Measurements from ENCODE around the gene CDH4. TPM values are rescaled to one million over a fixed set of nuclear protein-coding genes. Genes with fewer than 3 reads are reported as not detected.

Gene CDH4
- total RNA-seq, 2 donors from 2014 or later: 0.07 to 0.94 TPM

GRCh38 chr20:61953037-61954021, 701.3 kb downstream of the CDH4 start:
- no peak for TF ChIP-seq CTCF (IDR thresholded peaks at IDR 0.05)
- H3K27ac ChIP-seq: no peak overlapping the region
- H3K36me3 ChIP-seq: no peaks in the 10 kb centered on the region
- H3K4me1 ChIP-seq: no peaks in the 10 kb centered on the region
- no peaks in the 10 kb centered on the region for H3K9me3 ChIP-seq
- no peaks in the 10 kb centered on the region for H3K27me3 ChIP-seq
- no peak for DNase-seq (ENCODE audit: low spot score)
- no peak overlapping the region for H3K4me3 ChIP-seq

- no peaks in the 10 kb centered on the region for H3K9me3 ChIP-seq
- no peak overlapping the region for H3K27ac ChIP-seq
- no peaks in the 10 kb centered on the region for H3K36me3 ChIP-seq
- no peak overlapping the region for H3K4me3 ChIP-seq
- no peaks in the 10 kb centered on the region for H3K27me3 ChIP-seq
- TF ChIP-seq CTCF (IDR thresholded peaks at IDR 0.05): no peak
- DNase-seq (ENCODE audit: low spot score): no peak
- no peaks in the 10 kb centered on the region for H3K4me1 ChIP-seq
Observed at GRCh38 chr20:61954276-61955021, 702.4 kb downstream of the CDH4 start.

GRCh38 chr20:61955668-61956395, 703.8 kb downstream of the CDH4 start:
- no peak for DNase-seq (ENCODE audit: low spot score)

GRCh38 chr20:61956396-61957342, 704.6 kb downstream of the CDH4 start:
- H3K4me3 ChIP-seq: no peak overlapping the region
- DNase-seq (ENCODE audit: low spot score): no peak
- no peaks in the 10 kb centered on the region for H3K9me3 ChIP-seq
- no peaks in the 10 kb centered on the region for H3K27me3 ChIP-seq
- no peaks in the 10 kb centered on the region for H3K4me1 ChIP-seq
- no peak overlapping the region for H3K27ac ChIP-seq
- no peaks in the 10 kb centered on the region for H3K36me3 ChIP-seq
- no peak for TF ChIP-seq CTCF (IDR thresholded peaks at IDR 0.05)

More at GRCh38 chr20:61955668-61956395, 703.8 kb downstream of the CDH4 start:
- H3K36me3 ChIP-seq: no peaks in the 10 kb centered on the region
- H3K27me3 ChIP-seq: no peaks in the 10 kb centered on the region
- H3K27ac ChIP-seq: no peak overlapping the region
- no peak overlapping the region for H3K4me3 ChIP-seq
- TF ChIP-seq CTCF (IDR thresholded peaks at IDR 0.05): no peak
- H3K9me3 ChIP-seq: no peaks in the 10 kb centered on the region
- H3K4me1 ChIP-seq: no peaks in the 10 kb centered on the region
